ENCODE results near the gene MTG2.

Gene MTG2

GRCh38 chr20:62190639-62191411 lies 8.0 kb downstream of the MTG2 start:
- TF ChIP-seq CTCF (IDR thresholded peaks at IDR 0.05; ENCODE audit: low read depth, low read length) = no peak
- DNase-seq (ENCODE audit: extremely low read depth, low read depth) = no peak

- no peak for TF ChIP-seq CTCF (IDR thresholded peaks at IDR 0.05; ENCODE audit: low read depth, low read length)
- DNase-seq (ENCODE audit: extremely low read depth, low read depth) = no peak
Observed at GRCh38 chr20:62191781-62192559, 9.1 kb downstream of the MTG2 start.

DNA sequence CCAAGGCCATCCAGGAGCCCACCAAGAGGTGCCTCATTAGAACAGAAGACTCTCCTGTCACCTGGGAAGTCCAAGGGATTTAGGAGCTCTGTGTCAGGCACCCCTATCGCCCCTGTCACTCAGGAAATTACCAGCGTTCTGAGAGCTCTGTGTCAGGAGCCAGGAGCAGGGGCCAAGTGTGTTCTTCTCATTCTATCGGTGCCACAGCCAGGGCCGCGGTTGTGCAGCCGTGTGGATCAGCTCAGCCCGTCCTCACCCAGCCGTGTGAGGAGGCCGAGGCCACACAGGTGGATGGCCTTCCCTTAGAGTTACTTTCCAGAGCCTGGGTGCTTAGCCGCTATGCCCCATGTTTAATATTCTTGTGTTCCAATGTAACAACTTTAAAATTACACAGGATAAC lies 9.8 kb downstream of the MTG2 start:
- DNase-seq (ENCODE audit: extremely low read depth, low read depth) = no peak
- TF ChIP-seq CTCF (IDR thresholded peaks at IDR 0.05; ENCODE audit: low read depth, low read length) = no peak

DNA sequence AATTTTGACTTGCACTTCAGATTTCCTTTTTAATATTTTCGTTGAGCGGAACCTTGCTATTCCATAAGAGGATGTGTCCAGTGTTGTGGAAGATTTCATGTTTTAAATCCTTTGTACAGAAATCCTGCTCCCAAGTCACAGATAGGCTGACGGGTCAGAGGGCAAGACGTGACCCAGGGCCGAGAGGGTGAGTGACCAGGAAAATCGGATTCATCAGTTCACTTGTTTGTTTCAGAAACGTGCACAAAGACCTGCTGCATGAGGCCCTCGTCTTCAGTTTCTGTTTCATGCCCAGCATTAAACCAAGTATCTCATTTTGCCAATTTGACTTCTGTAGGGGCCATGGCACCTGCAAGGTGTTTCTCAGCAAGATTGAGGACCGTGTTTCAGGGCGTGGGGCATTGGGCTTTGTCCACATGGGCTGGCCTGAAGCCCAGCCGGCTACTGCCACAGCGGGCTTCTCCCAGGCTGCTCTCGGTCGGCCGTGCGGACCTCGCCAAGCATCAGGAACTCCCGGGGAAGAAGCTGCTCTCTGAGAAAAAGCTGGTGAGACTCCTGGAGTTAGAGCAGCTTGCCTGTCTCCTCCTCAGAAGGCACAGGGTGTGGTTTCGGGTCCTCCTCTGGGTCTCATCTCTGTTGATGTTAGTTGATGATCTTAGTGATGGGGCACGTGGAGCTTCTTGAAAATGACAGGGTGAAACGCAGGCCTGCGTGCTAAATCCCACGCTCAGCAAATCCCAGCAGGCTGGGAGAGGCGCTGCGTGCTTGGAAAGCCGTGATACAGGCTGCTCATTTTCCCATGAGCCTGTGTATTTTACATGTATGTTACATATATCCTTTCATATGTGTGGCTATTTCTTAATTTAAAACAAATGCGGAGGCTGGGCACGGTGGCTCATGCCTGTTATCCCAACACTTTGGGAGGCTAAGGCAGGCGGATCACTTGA lies 10.5 kb downstream of the MTG2 start:
- DNase-seq (ENCODE audit: extremely low read depth, low read depth) = no peak
- no peak for TF ChIP-seq CTCF (IDR thresholded peaks at IDR 0.05; ENCODE audit: low read depth, low read length)

DNA sequence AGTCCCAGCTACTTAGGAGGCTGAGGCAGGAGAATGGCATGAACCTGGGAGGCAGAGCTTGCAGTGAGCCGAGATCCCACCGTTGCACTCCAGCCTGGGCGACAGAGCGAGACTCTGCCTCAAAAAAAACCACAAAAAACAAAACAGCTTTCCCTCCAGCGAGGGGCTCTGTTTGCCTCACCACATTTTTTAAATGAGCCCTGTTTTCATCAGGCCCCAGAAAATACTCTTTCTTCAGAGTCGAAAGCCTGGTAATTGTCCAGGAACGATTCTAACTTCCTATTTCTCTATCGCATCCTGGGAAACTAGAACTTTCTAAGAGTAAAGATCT lies 12.2 kb downstream of the MTG2 start:
- DNase-seq (ENCODE audit: extremely low read depth, low read depth) = no peak
- TF ChIP-seq CTCF (IDR thresholded peaks at IDR 0.05; ENCODE audit: low read depth, low read length) = no peak

DNA sequence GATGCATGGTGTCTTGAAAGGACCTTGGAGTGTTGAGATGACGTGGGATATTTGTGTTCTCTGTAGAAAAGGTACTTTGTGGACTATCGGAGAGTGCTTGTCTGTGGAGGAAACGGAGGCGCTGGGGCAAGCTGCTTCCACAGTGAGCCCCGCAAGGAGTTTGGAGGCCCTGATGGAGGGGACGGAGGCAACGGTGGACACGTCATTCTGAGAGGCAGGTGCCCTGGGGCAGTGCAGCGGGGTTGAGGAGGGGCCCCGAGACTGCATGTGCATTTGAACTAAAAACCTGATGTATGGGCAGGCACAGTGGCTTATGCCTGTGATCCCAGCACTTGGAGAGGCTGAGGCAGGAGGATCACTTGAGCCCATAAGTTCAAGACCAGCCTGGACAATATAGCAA lies 12.9 kb downstream of the MTG2 start:
- TF ChIP-seq CTCF (IDR thresholded peaks at IDR 0.05; ENCODE audit: low read depth, low read length) = no peak
- no peak for DNase-seq (ENCODE audit: extremely low read depth, low read depth)
